IPS-18a (cell line): Measurements from ENCODE around the gene CPNE4.

ENCODE experiments used
- H3K27ac ChIP-seq: one replicate; pipeline ENCODE4 v1.5.1; 2013; ENCODE audit warnings: low read length
- H3K27me3 ChIP-seq: one replicate; pipeline ENCODE4 v1.6.1; 2013; ENCODE audit warnings: mild to moderate bottlenecking, low read length; ENCODE audit not compliant: control insufficient read depth, insufficient read depth
- H3K36me3 ChIP-seq: one replicate; pipeline ENCODE4 v1.6.1; 2013; ENCODE audit warnings: low read depth, low read length; ENCODE audit not compliant: control insufficient read depth
- H3K4me1 ChIP-seq: one replicate; pipeline ENCODE4 v1.6.1; 2013; ENCODE audit warnings: low read depth, low read length; ENCODE audit not compliant: control insufficient read depth
- H3K4me3 ChIP-seq: one replicate; pipeline ENCODE4 v1.5.1; 2013; ENCODE audit warnings: low read length
- H3K9ac ChIP-seq: one replicate; pipeline ENCODE4 v1.6.1; 2013; ENCODE audit warnings: mild to moderate bottlenecking, low read length, moderate library complexity
- H3K9me3 ChIP-seq: one replicate; pipeline ENCODE4 v1.6.1; 2013; ENCODE audit warnings: low read depth, low read length; ENCODE audit not compliant: control insufficient read depth

Gene CPNE4

DNA sequence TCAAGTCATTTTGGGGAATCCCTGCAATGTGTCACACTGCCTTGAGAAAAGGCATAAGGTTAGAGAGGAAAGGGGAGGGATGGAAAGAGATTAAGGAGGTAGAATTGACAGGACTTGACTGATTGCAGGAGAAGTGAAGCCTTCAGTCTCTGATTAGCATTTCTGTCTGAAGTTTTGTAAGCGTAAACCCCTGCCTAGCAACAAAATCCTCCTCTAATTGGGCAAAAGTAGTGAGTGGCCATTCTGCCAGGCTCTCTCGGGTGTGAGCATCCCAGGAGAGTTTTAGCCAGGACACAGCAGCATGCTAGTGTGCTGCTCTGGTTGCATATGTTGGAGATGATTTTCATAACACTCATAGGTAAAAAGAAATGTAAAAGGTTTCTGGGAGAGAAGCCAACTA, 415.0 kb downstream of the CPNE4 start:
- Histone ChIP-seq H3K27ac (no peak overlapping the region), H3K9ac (no peak overlapping the region)

DNA sequence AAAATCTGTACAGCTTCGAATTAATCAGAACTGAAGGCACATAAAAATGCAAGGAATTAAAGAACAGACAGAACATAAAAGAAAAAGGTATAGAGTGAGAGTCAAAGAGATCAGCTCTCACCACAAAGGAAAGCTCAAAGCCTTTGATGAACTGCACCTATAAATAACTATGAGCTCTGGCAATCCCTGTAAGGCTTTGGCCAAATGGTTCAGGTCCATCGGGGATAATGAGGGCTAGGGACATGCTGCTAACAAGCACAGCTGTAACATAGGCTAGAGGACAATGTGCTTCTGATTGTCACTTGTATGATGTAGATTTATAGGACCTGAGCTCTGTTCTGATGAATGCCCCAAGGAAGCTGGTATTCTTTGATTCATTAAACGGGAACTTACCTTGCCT, 418.1 kb downstream of the CPNE4 start:
- no peak overlapping the region for H3K9ac ChIP-seq
- no peak overlapping the region for H3K27ac ChIP-seq
- H3K4me3 ChIP-seq, result no peak overlapping the region
- no peaks in the 10 kb centered on the region for H3K4me1 ChIP-seq
- H3K9me3 ChIP-seq, result no peaks in the 10 kb centered on the region
- H3K36me3 ChIP-seq, result no peaks in the 10 kb centered on the region
- no peaks in the 10 kb centered on the region for H3K27me3 ChIP-seq

More for the DNA sequence above, 415.0 kb downstream of the CPNE4 start:
- Histone ChIP-seq H3K36me3 (no peaks in the 10 kb centered on the region), H3K4me1 (peaks cover 10% of the 10 kb centered on the region), H3K4me3 (no peak overlapping the region), H3K27me3 (no peaks in the 10 kb centered on the region), H3K9me3 (no peaks in the 10 kb centered on the region)

GRCh38 chr3:131612745-131613144, 422.1 kb downstream of the CPNE4 start:
- Histone ChIP-seq H3K27me3 (no peaks in the 10 kb centered on the region), H3K9me3 (no peaks in the 10 kb centered on the region), H3K4me3 (no peak overlapping the region), H3K27ac (no peak overlapping the region), H3K36me3 (no peaks in the 10 kb centered on the region), H3K9ac (no peak overlapping the region), H3K4me1 (no peaks in the 10 kb centered on the region)

GRCh38 chr3:131610174-131610573, 424.6 kb downstream of the CPNE4 start:
- Histone ChIP-seq H3K9me3 (no peaks in the 10 kb centered on the region), H3K9ac (no peak overlapping the region), H3K27ac (no peak overlapping the region), H3K27me3 (no peaks in the 10 kb centered on the region), H3K4me3 (no peak overlapping the region), H3K36me3 (no peaks in the 10 kb centered on the region), H3K4me1 (no peaks in the 10 kb centered on the region)

- Histone ChIP-seq H3K9me3 (no peaks in the 10 kb centered on the region), H3K4me3 (no peak overlapping the region), H3K27ac (no peak overlapping the region), H3K4me1 (no peaks in the 10 kb centered on the region), H3K36me3 (no peaks in the 10 kb centered on the region), H3K27me3 (no peaks in the 10 kb centered on the region), H3K9ac (no peak overlapping the region)
Measured at GRCh38 chr3:131608741-131609140, 426.1 kb downstream of the CPNE4 start.

DNA sequence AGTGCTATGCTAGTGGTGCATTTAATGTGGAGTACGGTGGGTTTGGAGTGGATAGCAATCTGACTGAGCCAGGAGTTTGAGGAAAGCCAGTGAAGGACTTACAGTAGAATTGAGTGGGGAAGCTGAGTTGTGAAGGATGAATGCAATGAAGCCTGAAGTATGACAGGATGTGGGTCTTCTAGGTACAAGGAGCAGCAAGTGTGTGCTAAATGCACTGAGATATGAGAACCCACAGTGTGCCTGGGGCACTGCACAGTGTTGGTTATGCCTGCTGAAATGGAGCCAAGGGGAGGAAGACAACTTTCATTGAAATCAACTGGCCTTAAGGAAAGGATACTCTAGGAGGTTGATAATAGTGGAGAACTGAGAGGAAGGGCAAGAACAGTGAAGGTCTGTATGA, 426.5 kb downstream of the CPNE4 start:
- H3K9ac ChIP-seq, result no peak overlapping the region
- no peaks in the 10 kb centered on the region for H3K27me3 ChIP-seq
- H3K4me1 ChIP-seq, result no peaks in the 10 kb centered on the region
- H3K4me3 ChIP-seq, result no peak overlapping the region
- H3K36me3 ChIP-seq, result no peaks in the 10 kb centered on the region
- H3K9me3 ChIP-seq, result no peaks in the 10 kb centered on the region
- no peak overlapping the region for H3K27ac ChIP-seq

DNA sequence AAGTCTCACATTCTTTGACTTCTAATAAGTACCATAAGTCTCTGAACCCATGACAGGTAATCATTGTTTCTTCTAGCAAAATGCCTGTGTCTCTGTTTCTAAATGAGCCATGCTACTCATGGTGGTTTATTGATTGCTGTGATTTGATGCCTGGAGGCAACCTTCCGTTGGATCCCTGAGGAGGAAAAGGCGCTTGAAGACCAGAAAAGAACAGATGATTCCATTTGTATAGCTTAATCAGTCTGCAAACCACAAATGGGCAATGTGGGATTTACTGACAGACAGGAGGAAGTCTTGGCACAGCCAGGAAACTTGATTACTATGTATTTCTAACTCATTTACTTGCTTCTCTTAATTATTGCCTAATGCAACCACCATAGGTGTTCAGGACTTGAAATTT, 428.9 kb downstream of the CPNE4 start:
- H3K27ac ChIP-seq, result no peak overlapping the region
- no peak overlapping the region for H3K4me3 ChIP-seq
- no peaks in the 10 kb centered on the region for H3K4me1 ChIP-seq
- no peaks in the 10 kb centered on the region for H3K36me3 ChIP-seq
- no peaks in the 10 kb centered on the region for H3K9me3 ChIP-seq
- H3K9ac ChIP-seq, result no peak overlapping the region
- no peaks in the 10 kb centered on the region for H3K27me3 ChIP-seq

DNA sequence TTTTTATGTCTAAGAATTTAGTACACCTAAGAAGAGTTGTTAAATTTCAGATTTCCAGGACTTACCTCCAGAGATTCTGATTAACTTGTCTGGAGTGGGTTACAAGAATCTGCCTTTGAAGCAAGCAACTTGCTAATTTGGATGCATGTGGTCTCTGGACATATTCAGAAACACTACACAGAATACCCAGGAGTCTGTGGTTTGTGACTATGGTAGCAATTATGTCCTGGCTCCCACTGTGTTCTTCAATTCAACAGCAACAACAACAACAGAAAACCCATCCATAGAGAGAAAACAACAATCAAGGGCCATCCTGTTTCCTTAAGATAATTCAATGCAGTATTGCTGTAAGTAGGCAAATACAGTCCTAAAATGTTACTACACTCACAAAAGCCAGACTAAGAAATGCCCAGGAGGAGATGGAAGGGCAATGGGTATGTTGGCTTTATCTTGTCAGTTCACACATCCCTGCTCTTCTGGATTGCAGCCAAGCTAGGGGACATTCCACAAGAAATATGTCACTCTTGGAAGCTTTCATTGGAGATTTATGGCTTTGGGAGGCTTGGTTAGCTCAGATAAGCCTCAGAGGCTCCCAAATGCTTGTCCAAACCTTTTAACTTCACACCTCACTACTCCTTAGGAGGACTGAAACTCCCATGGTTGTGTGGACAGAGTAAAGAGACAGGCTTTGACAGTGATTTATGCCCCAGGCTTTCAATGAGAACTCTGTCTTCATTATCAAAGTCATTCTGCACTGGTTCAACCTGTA, 432.6 kb downstream of the CPNE4 start:
- no peak overlapping the region for H3K9ac ChIP-seq
- H3K36me3 ChIP-seq, result no peaks in the 10 kb centered on the region
- H3K27me3 ChIP-seq, result no peaks in the 10 kb centered on the region
- H3K27ac ChIP-seq, result no peak overlapping the region
- no peaks in the 10 kb centered on the region for H3K4me1 ChIP-seq
- H3K9me3 ChIP-seq, result no peaks in the 10 kb centered on the region
- H3K4me3 ChIP-seq, result no peak overlapping the region

GRCh38 chr3:131597816-131598215, 437.0 kb downstream of the CPNE4 start:
- H3K9me3 ChIP-seq, result no peaks in the 10 kb centered on the region
- H3K4me3 ChIP-seq, result no peak overlapping the region
- no peaks in the 10 kb centered on the region for H3K36me3 ChIP-seq
- no peaks in the 10 kb centered on the region for H3K27me3 ChIP-seq
- no peak overlapping the region for H3K27ac ChIP-seq
- H3K9ac ChIP-seq, result no peak overlapping the region
- no peaks in the 10 kb centered on the region for H3K4me1 ChIP-seq

DNA sequence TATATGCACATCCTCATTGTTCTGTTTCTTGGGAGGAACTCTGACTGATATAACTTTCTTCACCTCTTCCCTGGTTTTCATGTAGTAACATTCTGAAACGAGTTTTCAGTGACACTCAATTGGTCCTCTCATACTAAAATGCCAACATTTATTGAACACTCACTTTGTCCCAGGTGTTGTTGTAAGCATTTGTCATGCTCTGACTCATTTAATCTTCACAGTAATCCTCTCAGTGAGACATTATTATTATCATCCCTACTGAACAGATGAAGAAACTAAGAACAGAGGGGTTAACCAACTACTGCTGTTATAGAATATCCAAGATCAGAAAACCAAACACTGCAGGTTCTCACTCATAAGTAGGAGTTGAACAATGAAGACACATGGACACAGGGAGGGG, 437.9 kb downstream of the CPNE4 start:
- Histone ChIP-seq H3K9ac (no peak overlapping the region), H3K27ac (no peak overlapping the region), H3K36me3 (no peaks in the 10 kb centered on the region)

GRCh38 chr3:131591394-131592014, 443.3 kb downstream of the CPNE4 start:
- Histone ChIP-seq H3K4me1 (no peaks in the 10 kb centered on the region), H3K4me3 (no peak overlapping the region), H3K36me3 (no peaks in the 10 kb centered on the region), H3K9me3 (no peaks in the 10 kb centered on the region), H3K27ac (no peak overlapping the region), H3K9ac (no peak overlapping the region), H3K27me3 (no peaks in the 10 kb centered on the region)

More for the DNA sequence above, 437.9 kb downstream of the CPNE4 start:
- Histone ChIP-seq H3K27me3 (no peaks in the 10 kb centered on the region), H3K9me3 (no peaks in the 10 kb centered on the region), H3K4me1 (no peaks in the 10 kb centered on the region), H3K4me3 (no peak overlapping the region)

- Histone ChIP-seq H3K4me1 (no peaks in the 10 kb centered on the region), H3K9me3 (no peaks in the 10 kb centered on the region), H3K27me3 (no peaks in the 10 kb centered on the region), H3K4me3 (no peak overlapping the region), H3K9ac (no peak overlapping the region), H3K36me3 (no peaks in the 10 kb centered on the region), H3K27ac (no peak overlapping the region)
Measured at GRCh38 chr3:131586277-131586676, 448.5 kb downstream of the CPNE4 start.
